Right lobe of liver (tissue), 4 donors: ENCODE data around the gene RANBP17.

Experiments
- CTCF ChIP-seq, 4 donors: fragments of 200-600 bp in 3 of 4; fragments of 450-650 bp in 1 of 4; IDR thresholded peaks; one replicate each; pipeline versions ENCODE4 v1.5.1 to v1.8.0; 2016 to 2022; ENCODE audit warnings: antibody characterized with exemption in 4 of 4, mild to moderate bottlenecking in 2 of 4
- POLR2A ChIP-seq: fragments of 450-650 bp; IDR thresholded peaks from one replicate; pipeline ENCODE4 v1.6.1; 2017; ENCODE audit warnings: antibody characterized with exemption, mild to moderate bottlenecking
- donor health status: DM: no; HTN: no; CAD: no.
- donor health status: DM: no; HTN: no; CAD: no.
- donor health status: DM: no; HTN: yes; CAD: no.

DNA sequence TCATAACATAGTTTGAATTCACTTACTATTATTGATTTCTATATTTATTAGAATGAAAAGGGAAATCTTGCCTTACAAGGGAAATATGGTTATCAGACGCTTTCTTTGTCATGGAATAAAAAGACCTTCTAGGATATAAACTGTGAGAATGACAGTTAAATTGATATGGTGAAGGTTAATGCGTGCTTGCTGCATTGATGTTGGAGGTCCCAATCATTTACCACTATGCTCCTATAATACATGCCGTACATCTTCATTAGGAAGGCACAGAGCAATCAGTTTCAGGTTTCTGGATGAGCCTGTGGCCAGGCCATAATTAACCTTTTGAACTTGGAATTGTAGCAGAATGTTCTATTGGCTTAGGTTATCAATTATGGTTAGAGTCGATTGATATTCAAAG is 245.9 kb downstream of the RANBP17 start:
- TF ChIP-seq CTCF (IDR thresholded peaks at IDR 0.05) = no peak
- no peak for TF ChIP-seq POLR2A
